Smooth muscle cell (in vitro differentiated cells): ENCODE measurements around the gene RNLS. TPM values are rescaled to one million over a fixed set of nuclear protein-coding genes. Genes with fewer than 3 reads are reported as not detected.

Experiments
- DNase-seq: peaks from one replicate; lab custom pipeline; 2025; ENCODE audit not compliant: unreplicated experiment; lab: John Stamatoyannopoulos, UW
- H2AFZ ChIP-seq: fragments of 200-600 bp; sonication (generic); 2 replicates; pipeline ENCODE4 v1.6.0; 2016; ENCODE audit warnings: antibody characterized with exemption, low read depth, mild to moderate bottlenecking
- H3F3A ChIP-seq: fragments of 200-600 bp; sonication (generic); 2 replicates; pipeline ENCODE4 v1.6.0; 2017; ENCODE audit warnings: antibody characterized with exemption, low read depth
- H3K27ac ChIP-seq: fragments of 200-600 bp; sonication (generic); 2 replicates; pipeline ENCODE4 v1.5.1; 2016; ENCODE audit warnings: low read depth, mild to moderate bottlenecking
- H3K27me3 ChIP-seq: fragments of 200-600 bp; sonication (generic); 2 replicates; pipeline ENCODE4 v1.6.1; 2016; ENCODE audit warnings: low read depth, mild to moderate bottlenecking
- H3K36me3 ChIP-seq: fragments of 200-600 bp; sonication (generic); 2 replicates; pipeline ENCODE4 v1.5.1; 2016; ENCODE audit warnings: low read depth
- H3K4me1 ChIP-seq: fragments of 200-600 bp; sonication (generic); 2 replicates; pipeline ENCODE4 v1.5.1; 2016; ENCODE audit warnings: low read depth
- H3K4me2 ChIP-seq: fragments of 200-600 bp; sonication (generic); 2 replicates; pipeline ENCODE4 v1.6.0; 2016; ENCODE audit warnings: mild to moderate bottlenecking
- H3K4me3 ChIP-seq: fragments of 200-600 bp; sonication (generic); 2 replicates; pipeline ENCODE4 v1.5.1; 2016; ENCODE audit warnings: mild to moderate bottlenecking
- H3K79me2 ChIP-seq: fragments of 200-600 bp; sonication (generic); 2 replicates; pipeline ENCODE4 v1.6.0; 2016; ENCODE audit warnings: low read depth, mild to moderate bottlenecking
- H3K9ac ChIP-seq: fragments of 200-600 bp; sonication (generic); 2 replicates; pipeline ENCODE4 v1.6.0; 2016; ENCODE audit warnings: low read depth
- H3K9me3 ChIP-seq: fragments of 200-600 bp; sonication (generic); replicated peaks from 2 replicates; pipeline ENCODE4 v1.5.1; 2016; ENCODE audit warnings: low read depth
- H4K20me1 ChIP-seq: fragments of 200-600 bp; sonication (generic); 2 replicates; pipeline ENCODE4 v1.6.0; 2016; ENCODE audit warnings: low read depth
- CTCF ChIP-seq: fragments of 200-600 bp; sonication (generic); IDR thresholded peaks from 2 replicates; pipeline ENCODE4 v1.5.1; 2017; ENCODE audit warnings: borderline replicate concordance, mild to moderate bottlenecking, antibody characterized with exemption; ENCODE audit not compliant: insufficient read depth, poor library complexity, severe bottlenecking
- WGBS: methylation state at CpG from one replicate; pipeline ENCODE4 v1.1.7; 2016; ENCODE audit warnings: low lambda C conversion rate; 5-methylcytosine and 5-hydroxymethylcytosine counted together
- polyA plus RNA-seq: library from polyadenylated mRNA; unstranded; fragments of >200 nt; fragmentation: Nextera tagmentation; extraction: Ambion mirVana; gene quantifications from 2 replicates; pipeline ENCODE4 v1.2.1, GENCODE V29; 2016
- total RNA-seq: library from RNA; depleted of rRNA; stranded (reverse); fragments of >200 nt; gene quantifications from 2 replicates; pipeline ENCODE4 v1.2.3, GENCODE V29; 2014

Gene RNLS
- total and polyA plus RNA-seq, 2 experiments from 2014 or later, result 4.8 to 11.2 TPM

GRCh38 chr10:88243202-88243744 is 339.8 kb downstream of the RNLS start:
- Histone ChIP-seq H3K9me3 (no peaks in the 10 kb centered on the region), H2AFZ (peak overlapping the region; percentile 76), H3K9ac (no peak overlapping the region), H3K27me3 (no peaks in the 10 kb centered on the region), H3K4me1 (peaks cover 24% of the 10 kb centered on the region), H4K20me1 (no peaks in the 10 kb centered on the region), H3K4me2 (peak overlapping the region; percentile 57), H3K4me3 (no peak overlapping the region), H3K27ac (peak overlapping the region; percentile 48), H3K36me3 (no peaks in the 10 kb centered on the region), H3K79me2 (no peaks in the 10 kb centered on the region), H3F3A (peaks cover 9% of the 10 kb centered on the region)
- 90% methylated on average over 5 of the region's 5 CpGs for WGBS
- DNase-seq, result no peak
- no peak for TF ChIP-seq CTCF

GRCh38 chr10:88241501-88241900 is 341.6 kb downstream of the RNLS start:
- no peak overlapping the region for H2AFZ ChIP-seq
- H3F3A ChIP-seq, result peaks cover 9% of the 10 kb centered on the region
- no peaks in the 10 kb centered on the region for H3K79me2 ChIP-seq
- no peak overlapping the region for H3K27ac ChIP-seq
- WGBS, result 94% methylated on average over 1 of the region's 1 CpG
- no peak overlapping the region for H3K9ac ChIP-seq
- no peaks in the 10 kb centered on the region for H3K36me3 ChIP-seq
- H3K4me2 ChIP-seq, result no peak overlapping the region
- H4K20me1 ChIP-seq, result no peaks in the 10 kb centered on the region
- peaks cover 24% of the 10 kb centered on the region for H3K4me1 ChIP-seq
- H3K9me3 ChIP-seq, result no peaks in the 10 kb centered on the region
- no peak for TF ChIP-seq CTCF
- no peak for DNase-seq
- no peaks in the 10 kb centered on the region for H3K27me3 ChIP-seq
- no peak overlapping the region for H3K4me3 ChIP-seq

GRCh38 chr10:88239212-88239611 is 343.9 kb downstream of the RNLS start:
- H3K36me3 ChIP-seq, result no peaks in the 10 kb centered on the region
- H3F3A ChIP-seq, result peaks cover 6% of the 10 kb centered on the region
- no peaks in the 10 kb centered on the region for H3K9me3 ChIP-seq
- 96% methylated on average over 2 of the region's 2 CpGs for WGBS
- TF ChIP-seq CTCF, result no peak
- H3K27ac ChIP-seq, result no peak overlapping the region
- no peaks in the 10 kb centered on the region for H3K27me3 ChIP-seq
- no peak overlapping the region for H3K9ac ChIP-seq
- H3K4me1 ChIP-seq, result peaks cover 15% of the 10 kb centered on the region
- no peak overlapping the region for H3K4me2 ChIP-seq
- H2AFZ ChIP-seq, result no peak overlapping the region
- DNase-seq, result no peak
- no peaks in the 10 kb centered on the region for H4K20me1 ChIP-seq
- H3K79me2 ChIP-seq, result no peaks in the 10 kb centered on the region
- H3K4me3 ChIP-seq, result no peak overlapping the region

GRCh38 chr10:88238615-88238914 is 344.6 kb downstream of the RNLS start:
- Histone ChIP-seq H3K9me3 (no peaks in the 10 kb centered on the region), H3K27ac (peak overlapping the region; percentile 12), H4K20me1 (no peaks in the 10 kb centered on the region), H3K27me3 (no peaks in the 10 kb centered on the region), H3K9ac (no peak overlapping the region), H3K79me2 (no peaks in the 10 kb centered on the region), H3K36me3 (no peaks in the 10 kb centered on the region), H3K4me2 (peak overlapping the region; percentile 16), H3K4me1 (peaks cover 16% of the 10 kb centered on the region), H2AFZ (peak overlapping the region; percentile 67), H3F3A (no peaks in the 10 kb centered on the region), H3K4me3 (no peak overlapping the region)
- DNase-seq, result no peak
- TF ChIP-seq CTCF, result no peak
- WGBS, result 53% methylated on average over 2 of the region's 2 CpGs
